Activated CD4-positive, alpha-beta T cell treated with anti-CD3 and anti-CD28 coated beads, Interleukin-2, amount 10 ng/mL, durations not matched to agents 24 days and 14 days (primary cell): ENCODE results near the gene CYREN. TPM values are rescaled to one million over a fixed set of nuclear protein-coding genes. Genes with fewer than 3 reads are reported as not detected.

Experiments used
- DNase-seq: peaks from one replicate; pipeline ENCODE4 v3.0.0; 2022
- H3K27ac Mint-ChIP-seq: one replicate; pipeline ENCODE4 v1.8.0; 2022; ENCODE audit warnings: mild to moderate bottlenecking, mixed read lengths
- H3K27me3 Mint-ChIP-seq: one replicate; pipeline ENCODE4 v1.8.0; 2022; ENCODE audit warnings: mixed read lengths
- H3K36me3 Mint-ChIP-seq: one replicate; pipeline ENCODE4 v1.8.0; 2022; ENCODE audit warnings: low read depth, mild to moderate bottlenecking, mixed read lengths
- H3K4me1 Mint-ChIP-seq: one replicate; pipeline ENCODE4 v1.8.0; 2021; ENCODE audit warnings: mixed read lengths
- H3K4me3 Mint-ChIP-seq: one replicate; pipeline ENCODE4 v1.8.0; 2022; ENCODE audit warnings: mild to moderate bottlenecking, moderate library complexity, mixed read lengths
- H3K9me3 Mint-ChIP-seq: one replicate; pipeline ENCODE4 v1.8.0; 2021; ENCODE audit warnings: mixed read lengths
- intact Hi-C: fragments of 100-400 bp; cut with micrococcal nuclease; formaldehyde crosslinking; loops from one replicate; pipeline ENCODE4 v1.15.1; 2023
- total RNA-seq: library from RNA; stranded (reverse); gene quantifications from 2 replicates; pipeline ENCODE4 v1.2.3, GENCODE V29; 2022

CYREN gene
- total RNA-seq, 1 donor from 2014 or later: 55.1 TPM

GRCh38 chr7:135192914-135193536 lies 22.5 kb upstream of the CYREN start:
- no peaks in the 10 kb centered on the region for H3K9me3 Mint-ChIP-seq
- no peak overlapping the region for H3K27ac Mint-ChIP-seq
- H3K36me3 Mint-ChIP-seq: peaks cover 52% of the 10 kb centered on the region
- H3K4me3 Mint-ChIP-seq: no peak overlapping the region
- intact Hi-C loops: no loop called here
- no peak for DNase-seq
- H3K4me1 Mint-ChIP-seq: peaks cover under 1% of the 10 kb centered on the region
- no peaks in the 10 kb centered on the region for H3K27me3 Mint-ChIP-seq

- intact Hi-C loops: no loop called here
Observed at GRCh38 chr7:135190703-135191102, 20.2 kb upstream of the CYREN start.

GRCh38 chr7:135189961-135190360 lies 19.5 kb upstream of the CYREN start:
- Mint-ChIP-seq H3K4me3 (no peak overlapping the region), H3K4me1 (peaks cover 5% of the 10 kb centered on the region), H3K27ac (no peak overlapping the region), H3K36me3 (peaks cover 52% of the 10 kb centered on the region), H3K27me3 (no peaks in the 10 kb centered on the region), H3K9me3 (no peaks in the 10 kb centered on the region)
- no peak for DNase-seq
- intact Hi-C loops: no loop called here

More at GRCh38 chr7:135190703-135191102, 20.2 kb upstream of the CYREN start:
- peaks cover 5% of the 10 kb centered on the region for H3K4me1 Mint-ChIP-seq
- H3K9me3 Mint-ChIP-seq: no peaks in the 10 kb centered on the region
- no peak for DNase-seq
- no peaks in the 10 kb centered on the region for H3K27me3 Mint-ChIP-seq
- H3K36me3 Mint-ChIP-seq: peaks cover 55% of the 10 kb centered on the region
- H3K4me3 Mint-ChIP-seq: no peak overlapping the region
- H3K27ac Mint-ChIP-seq: no peak overlapping the region

- intact Hi-C loops: no loop called here
- Mint-ChIP-seq H3K36me3 (peaks cover 52% of the 10 kb centered on the region), H3K9me3 (no peaks in the 10 kb centered on the region), H3K27ac (no peak overlapping the region), H3K4me1 (peaks cover 5% of the 10 kb centered on the region), H3K27me3 (no peaks in the 10 kb centered on the region), H3K4me3 (no peak overlapping the region)
- DNase-seq: no peak
Observed at GRCh38 chr7:135189221-135189662, 18.7 kb upstream of the CYREN start.

GRCh38 chr7:135188298-135188984 lies 17.9 kb upstream of the CYREN start:
- intact Hi-C loops: no loop called here
- no peak for DNase-seq
- Mint-ChIP-seq H3K36me3 (peaks cover 56% of the 10 kb centered on the region), H3K27me3 (no peaks in the 10 kb centered on the region), H3K4me1 (peaks cover 5% of the 10 kb centered on the region), H3K4me3 (no peak overlapping the region), H3K9me3 (no peaks in the 10 kb centered on the region), H3K27ac (no peak overlapping the region)

- Mint-ChIP-seq H3K36me3 (peaks cover 64% of the 10 kb centered on the region), H3K27ac (peak overlapping the region; percentile 56), H3K27me3 (no peaks in the 10 kb centered on the region), H3K9me3 (peaks cover 6% of the 10 kb centered on the region), H3K4me1 (peaks cover 5% of the 10 kb centered on the region), H3K4me3 (no peak overlapping the region)
- no peak for DNase-seq
- intact Hi-C loops: no loop called here
Observed at GRCh38 chr7:135186841-135187253, 16.3 kb upstream of the CYREN start.

GRCh38 chr7:135186261-135186540 lies 15.7 kb upstream of the CYREN start:
- H3K27ac Mint-ChIP-seq: no peak overlapping the region
- intact Hi-C loops: no loop called here

GRCh38 chr7:135185471-135186260 lies 15.2 kb upstream of the CYREN start:
- peaks cover 6% of the 10 kb centered on the region for H3K9me3 Mint-ChIP-seq
- H3K4me1 Mint-ChIP-seq: peaks cover 5% of the 10 kb centered on the region
- intact Hi-C loops: no loop called here
- H3K36me3 Mint-ChIP-seq: peaks cover 64% of the 10 kb centered on the region
- H3K4me3 Mint-ChIP-seq: no peak overlapping the region
- peak overlapping the region; percentile 15 for H3K27ac Mint-ChIP-seq
- DNase-seq: no peak
- H3K27me3 Mint-ChIP-seq: no peaks in the 10 kb centered on the region

More at GRCh38 chr7:135186261-135186540, 15.7 kb upstream of the CYREN start:
- Mint-ChIP-seq H3K4me3 (no peak overlapping the region), H3K4me1 (peaks cover 5% of the 10 kb centered on the region), H3K27me3 (no peaks in the 10 kb centered on the region), H3K9me3 (peaks cover 6% of the 10 kb centered on the region), H3K36me3 (peaks cover 65% of the 10 kb centered on the region)
- no peak for DNase-seq

- peaks cover 10% of the 10 kb centered on the region for H3K9me3 Mint-ChIP-seq
- H3K4me3 Mint-ChIP-seq: no peak overlapping the region
- intact Hi-C loops: no loop called here
- no peaks in the 10 kb centered on the region for H3K27me3 Mint-ChIP-seq
- DNase-seq: no peak
- peaks cover 5% of the 10 kb centered on the region for H3K4me1 Mint-ChIP-seq
- H3K27ac Mint-ChIP-seq: no peak overlapping the region
- H3K36me3 Mint-ChIP-seq: peaks cover 63% of the 10 kb centered on the region
Observed at GRCh38 chr7:135184254-135184841, 13.8 kb upstream of the CYREN start.

GRCh38 chr7:135183478-135183877 lies 13.0 kb upstream of the CYREN start:
- H3K36me3 Mint-ChIP-seq: peaks cover 65% of the 10 kb centered on the region
- peaks cover 10% of the 10 kb centered on the region for H3K9me3 Mint-ChIP-seq
- intact Hi-C loops: no loop called here
- DNase-seq: no peak
- H3K4me3 Mint-ChIP-seq: no peak overlapping the region
- no peaks in the 10 kb centered on the region for H3K27me3 Mint-ChIP-seq
- H3K27ac Mint-ChIP-seq: no peak overlapping the region
- H3K4me1 Mint-ChIP-seq: peaks cover 5% of the 10 kb centered on the region

GRCh38 chr7:135181929-135182678 lies 11.6 kb upstream of the CYREN start:
- H3K36me3 Mint-ChIP-seq: peaks cover 57% of the 10 kb centered on the region
- no peak for DNase-seq
- peaks cover 13% of the 10 kb centered on the region for H3K9me3 Mint-ChIP-seq
- peaks cover 5% of the 10 kb centered on the region for H3K4me1 Mint-ChIP-seq
- no peak overlapping the region for H3K27ac Mint-ChIP-seq
- intact Hi-C loops: no loop called here
- H3K4me3 Mint-ChIP-seq: no peak overlapping the region
- no peaks in the 10 kb centered on the region for H3K27me3 Mint-ChIP-seq

GRCh38 chr7:135181261-135181928 lies 10.9 kb upstream of the CYREN start:
- no peak for DNase-seq
- no peaks in the 10 kb centered on the region for H3K27me3 Mint-ChIP-seq
- H3K4me3 Mint-ChIP-seq: no peak overlapping the region
- no peak overlapping the region for H3K27ac Mint-ChIP-seq
- peaks cover 13% of the 10 kb centered on the region for H3K9me3 Mint-ChIP-seq
- H3K36me3 Mint-ChIP-seq: peaks cover 51% of the 10 kb centered on the region
- intact Hi-C loops: no loop called here
- H3K4me1 Mint-ChIP-seq: no peaks in the 10 kb centered on the region

- DNase-seq: no peak
- H3K27ac Mint-ChIP-seq: no peak overlapping the region
- H3K27me3 Mint-ChIP-seq: no peaks in the 10 kb centered on the region
- intact Hi-C loops: no loop called here
- no peak overlapping the region for H3K4me3 Mint-ChIP-seq
- H3K4me1 Mint-ChIP-seq: no peaks in the 10 kb centered on the region
- H3K9me3 Mint-ChIP-seq: peaks cover 13% of the 10 kb centered on the region
- H3K36me3 Mint-ChIP-seq: peaks cover 50% of the 10 kb centered on the region
Observed at GRCh38 chr7:135180122-135180521, 9.6 kb upstream of the CYREN start.
